Epidermal melanocyte (primary cell): ENCODE results near the gene SRD5A1.
A peak's percentile ranks its signal among the peaks of the same experiment; 100 is the strongest.

Experiments
- DNase-seq: peaks from one replicate; pipeline ENCODE4 v3.0.0; 2011; ENCODE audit warnings: low spot score; ENCODE audit not compliant: insufficient read length

Gene SRD5A1

DNA sequence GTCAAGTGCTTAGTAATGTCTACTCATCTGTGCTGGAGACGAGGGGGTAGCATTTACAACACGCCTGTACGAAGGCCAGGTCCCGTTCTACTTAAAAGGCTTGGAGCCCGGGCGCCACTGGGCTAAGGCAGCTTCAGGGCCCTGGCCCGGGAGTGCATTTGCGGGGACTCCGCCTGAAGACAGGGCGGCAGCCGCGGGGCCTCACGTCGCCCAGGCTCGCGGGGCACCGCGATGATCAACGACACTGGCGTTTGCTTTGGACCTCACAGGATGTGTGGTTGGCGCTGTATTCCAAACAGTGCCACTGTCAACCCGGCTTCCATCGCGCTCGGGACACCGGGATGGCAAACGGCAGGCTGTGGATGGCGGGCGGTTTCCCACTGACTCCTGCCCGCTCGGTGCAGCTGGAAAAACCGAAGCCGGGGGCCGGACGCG lies 78.9 kb downstream of the SRD5A1 start:
- no peak for DNase-seq

DNA sequence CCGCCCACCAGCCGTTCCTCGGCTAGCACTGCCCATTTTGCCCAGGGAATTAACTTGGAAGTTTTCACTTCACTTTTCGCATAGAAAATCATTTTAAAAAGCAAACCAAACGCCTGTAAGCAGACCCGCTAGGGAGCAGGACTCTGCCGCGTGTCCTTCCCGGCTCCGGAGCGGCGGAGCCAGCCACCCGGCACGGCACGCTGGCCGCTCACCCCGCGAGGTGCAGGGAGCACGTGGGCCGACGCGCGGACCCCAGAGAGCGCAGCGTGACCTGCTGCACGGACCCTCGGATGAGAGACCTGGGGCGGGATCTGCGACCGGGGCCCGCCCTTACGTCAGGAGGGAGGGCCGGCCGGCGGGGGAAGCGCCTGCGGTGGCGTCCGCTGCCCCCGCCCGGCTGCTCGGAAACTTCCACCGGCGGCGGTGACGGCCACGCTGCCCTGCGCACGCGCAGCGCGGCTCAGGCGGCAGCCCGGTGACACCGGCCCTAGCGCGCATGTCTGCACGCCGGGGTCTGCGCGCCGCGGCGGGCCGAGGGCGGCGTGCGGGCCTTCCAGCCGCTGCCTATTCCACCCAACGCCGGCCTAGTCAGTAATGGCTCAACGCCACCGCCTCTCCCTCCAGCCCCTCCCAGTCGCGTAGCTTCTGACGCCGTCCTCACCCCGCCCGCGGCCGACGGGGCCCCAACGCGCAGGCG lies 79.5 kb downstream of the SRD5A1 start:
- DNase-seq: peak; percentile 96

DNA sequence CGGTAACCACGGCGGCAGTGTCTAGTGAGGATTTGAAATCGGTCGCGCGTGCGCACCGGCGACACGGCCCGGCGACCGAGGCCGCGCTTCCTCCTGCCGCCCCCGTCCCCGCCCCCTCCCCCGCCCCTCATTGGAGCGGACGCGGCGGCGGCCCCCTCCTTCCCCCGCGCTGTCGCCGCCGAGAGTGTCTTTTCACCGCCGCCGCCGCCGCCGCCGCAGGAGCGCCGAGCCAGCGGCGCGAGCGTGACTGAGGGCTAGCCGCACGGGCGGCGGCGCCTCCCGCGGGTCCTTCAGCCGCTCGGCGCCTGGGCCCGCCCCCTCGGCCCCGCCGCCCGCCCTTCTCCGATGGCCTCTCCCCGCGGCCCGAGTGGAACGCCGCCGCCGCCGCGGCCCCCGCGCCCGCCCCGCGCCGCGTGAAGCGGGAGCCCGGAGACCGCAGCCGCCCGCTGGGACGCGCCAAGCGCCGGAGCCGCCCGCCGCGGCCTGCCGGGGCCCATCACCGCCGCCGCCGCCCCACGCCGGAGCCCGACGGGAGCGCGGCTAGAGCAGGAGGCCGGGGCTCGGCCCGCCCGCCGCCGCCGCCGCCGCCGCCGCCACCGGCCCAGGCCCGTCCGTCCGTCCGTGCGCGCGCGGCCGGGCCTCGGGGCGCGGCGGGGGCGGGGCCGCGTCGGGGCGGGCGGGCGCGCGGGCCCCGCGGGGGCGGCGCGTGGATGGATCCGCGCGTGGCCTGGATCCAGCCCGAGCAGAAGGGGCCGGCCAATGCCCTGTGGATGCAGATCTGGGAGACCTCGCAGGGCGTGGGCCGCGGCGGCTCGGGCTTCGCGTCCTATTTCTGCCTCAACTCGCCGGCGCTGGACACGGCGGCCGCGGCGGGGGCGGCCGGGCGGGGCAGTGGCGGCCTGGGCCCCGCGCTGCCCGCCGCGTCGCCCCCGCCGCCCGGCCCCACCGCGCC lies 80.3 kb downstream of the SRD5A1 start, which contains the start of gene TENT4A:
TSS of gene TENT4A (plus strand) at position 159 of the 952 bp plus-strand sequence. CDS start at position 711, 552 bp downstream.
- DNase-seq: no peak

DNA sequence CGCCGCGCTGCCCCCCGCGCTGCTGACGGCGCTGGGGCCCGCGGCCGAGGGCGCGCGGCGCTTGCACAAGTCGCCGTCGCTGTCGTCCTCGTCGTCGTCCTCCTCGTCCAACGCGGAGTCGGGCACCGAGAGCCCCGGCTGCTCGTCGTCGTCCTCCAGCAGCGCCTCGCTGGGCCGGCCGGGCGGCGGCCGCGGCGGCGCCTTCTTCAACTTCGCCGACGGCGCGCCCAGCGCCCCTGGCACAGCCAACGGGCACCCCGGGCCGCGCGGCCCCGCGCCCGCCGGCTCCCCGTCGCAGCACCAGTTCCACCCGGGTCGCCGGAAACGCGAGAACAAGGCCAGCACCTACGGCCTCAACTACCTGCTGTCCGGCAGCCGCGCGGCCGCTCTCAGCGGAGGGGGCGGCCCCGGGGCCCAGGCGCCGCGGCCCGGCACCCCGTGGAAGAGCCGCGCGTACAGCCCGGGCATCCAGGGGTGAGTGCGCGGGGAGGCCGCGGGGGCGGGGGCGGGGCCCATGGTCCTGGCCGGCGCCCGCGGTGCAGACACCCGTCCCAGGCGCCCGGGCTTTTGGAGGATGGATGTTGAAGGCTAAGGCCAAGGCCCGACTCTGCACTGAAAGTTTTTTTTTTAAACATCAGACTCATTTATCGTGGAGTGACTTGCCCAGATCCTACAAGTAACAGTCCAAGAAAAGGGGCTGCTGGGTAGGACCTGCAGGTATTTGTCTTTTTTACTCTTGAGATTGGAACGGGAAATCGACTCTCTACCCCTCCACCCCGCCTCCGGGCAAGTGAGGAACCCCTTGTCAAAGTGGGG lies 81.2 kb downstream of the SRD5A1 start:
- no peak for DNase-seq

DNA sequence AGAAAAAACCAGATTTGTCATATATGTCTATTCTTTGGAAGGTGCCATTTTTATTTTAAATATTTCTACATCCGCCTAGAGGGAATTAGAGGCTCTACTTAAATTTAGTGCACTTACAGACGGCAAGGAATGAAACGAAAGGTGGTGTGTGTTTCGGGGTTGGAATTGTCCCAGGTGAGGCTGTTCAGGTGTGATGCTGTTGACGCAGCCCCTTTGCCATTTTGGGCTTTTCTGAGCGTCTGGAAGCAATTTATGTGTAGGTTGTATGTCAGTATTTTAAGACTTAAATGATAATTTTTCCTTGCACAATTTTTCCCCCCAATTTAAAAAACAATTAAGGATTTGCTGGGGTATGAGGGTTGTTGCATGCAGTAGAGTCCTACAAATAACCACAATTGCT lies 82.0 kb downstream of the SRD5A1 start:
- no peak for DNase-seq

- DNase-seq: no peak
Observed at GRCh38 chr5:6715758-6716628, 82.8 kb downstream of the SRD5A1 start.

- no peak for DNase-seq
Observed at GRCh38 chr5:6716629-6717149, 83.4 kb downstream of the SRD5A1 start.

- DNase-seq: no peak
Observed at GRCh38 chr5:6717247-6717646, 84.0 kb downstream of the SRD5A1 start.

DNA sequence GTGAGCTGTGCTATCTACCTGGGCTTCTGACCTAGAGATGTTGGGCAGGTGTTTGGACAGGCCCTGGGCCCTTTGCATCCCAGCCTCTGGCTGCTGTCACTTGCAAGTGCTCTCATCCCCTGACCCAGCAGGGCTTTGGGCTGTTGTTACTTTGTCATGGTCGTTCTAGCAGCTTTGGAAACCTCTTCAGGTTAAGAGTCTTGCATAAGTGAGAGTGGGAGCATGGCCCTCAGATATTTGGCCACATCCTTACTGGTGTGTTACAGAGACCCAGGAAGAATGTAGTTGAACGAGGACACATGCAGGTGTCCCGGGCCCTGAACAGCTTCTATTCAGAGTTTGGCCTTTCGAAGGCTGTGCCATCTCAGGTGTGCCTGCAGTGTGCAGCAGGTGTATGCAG lies 84.4 kb downstream of the SRD5A1 start:
- DNase-seq: no peak

- DNase-seq: no peak
Observed at GRCh38 chr5:6718161-6718681, 85.0 kb downstream of the SRD5A1 start.

GRCh38 chr5:6718718-6719117 lies 85.5 kb downstream of the SRD5A1 start:
- no peak for DNase-seq

- no peak for DNase-seq
Observed at GRCh38 chr5:6719417-6719816, 86.2 kb downstream of the SRD5A1 start.

GRCh38 chr5:6719896-6720560 lies 86.8 kb downstream of the SRD5A1 start:
- DNase-seq: no peak

DNA sequence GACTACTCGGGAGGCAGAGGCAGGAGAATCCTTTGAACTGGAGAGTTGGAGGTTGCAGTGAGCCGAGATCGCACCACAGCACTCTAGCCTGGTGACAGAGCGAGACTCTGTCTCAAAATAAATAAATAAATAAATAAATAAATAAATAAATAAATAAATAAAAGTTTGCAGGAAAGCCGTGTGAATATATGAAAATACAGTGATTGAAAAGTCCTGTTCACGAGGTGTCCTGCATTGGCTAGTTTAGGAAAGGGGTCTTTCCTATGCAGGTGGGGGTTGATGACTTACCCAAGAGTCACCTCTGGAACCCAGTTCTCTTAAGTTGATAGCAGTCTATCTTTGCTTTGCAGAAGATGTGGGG lies 87.3 kb downstream of the SRD5A1 start:
- no peak for DNase-seq

- no peak for DNase-seq
Observed at GRCh38 chr5:6721442-6721841, 88.2 kb downstream of the SRD5A1 start.

DNA sequence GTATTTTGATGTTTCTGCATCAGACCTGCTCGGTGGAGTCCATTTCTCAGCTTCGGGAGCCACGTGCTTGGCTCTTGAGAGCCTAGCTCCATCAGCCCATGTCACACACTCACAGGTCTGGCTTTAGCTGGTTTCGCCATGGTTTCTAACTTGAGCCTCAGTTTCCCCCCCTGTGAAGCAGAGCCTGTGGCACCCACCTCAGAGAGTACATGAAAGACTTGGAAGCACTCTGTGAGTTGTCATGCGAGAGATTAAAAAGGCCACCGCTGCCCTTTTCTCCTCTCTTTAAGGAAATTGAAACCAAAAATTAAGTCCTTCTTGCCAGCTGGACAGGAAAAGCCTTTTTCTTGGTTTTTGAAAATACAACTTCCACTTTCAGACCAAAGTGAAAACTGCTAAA lies 88.8 kb downstream of the SRD5A1 start:
- no peak for DNase-seq

DNA sequence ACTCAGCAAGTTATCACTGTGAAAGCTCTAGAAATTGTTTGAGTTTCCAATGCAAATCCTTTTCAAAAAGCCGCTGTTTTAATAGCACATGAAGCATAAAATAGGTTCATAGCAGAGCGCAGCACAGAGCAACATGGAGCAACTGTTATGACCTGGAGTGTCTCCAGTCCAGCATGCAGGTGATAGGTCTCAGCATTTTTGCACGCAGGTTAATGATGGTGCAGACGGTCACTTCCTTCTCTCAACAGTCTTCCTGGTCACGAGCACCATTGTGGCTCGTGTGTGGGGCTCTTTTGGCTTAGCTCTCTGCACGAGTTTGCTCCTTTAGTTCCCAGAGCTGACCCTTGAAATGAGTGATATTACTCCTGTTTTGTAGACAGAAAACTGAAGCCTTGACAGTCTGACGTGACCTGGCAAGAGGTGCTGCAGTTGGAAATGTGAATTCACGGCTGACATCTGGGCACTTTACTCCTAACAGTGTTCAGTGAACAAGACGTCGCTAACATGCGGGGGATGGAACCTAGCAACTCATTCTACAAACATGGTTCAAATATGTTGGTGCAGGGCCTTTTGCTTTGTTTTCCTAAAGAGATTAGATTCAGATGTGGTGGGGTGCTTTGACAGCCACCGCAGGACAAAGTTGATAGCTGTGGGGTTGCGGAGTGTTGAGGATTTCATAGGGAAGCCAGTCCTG lies 90.0 kb downstream of the SRD5A1 start:
- DNase-seq: no peak

- DNase-seq: no peak
Observed at GRCh38 chr5:6723816-6724300, 90.6 kb downstream of the SRD5A1 start.
